NCI-H128 (cell line): ENCODE results near the gene MPST.
"Not testable (repeated sequence)": the region's sequence is repeated elsewhere in the genome, so short reads cannot be mapped to it uniquely, and the experiment has no call there.

Experiments used
- DNase-seq: peaks from one replicate; lab custom pipeline; 2025; ENCODE audit not compliant: unreplicated experiment; lab: John Stamatoyannopoulos, UW

MPST gene

DNA sequence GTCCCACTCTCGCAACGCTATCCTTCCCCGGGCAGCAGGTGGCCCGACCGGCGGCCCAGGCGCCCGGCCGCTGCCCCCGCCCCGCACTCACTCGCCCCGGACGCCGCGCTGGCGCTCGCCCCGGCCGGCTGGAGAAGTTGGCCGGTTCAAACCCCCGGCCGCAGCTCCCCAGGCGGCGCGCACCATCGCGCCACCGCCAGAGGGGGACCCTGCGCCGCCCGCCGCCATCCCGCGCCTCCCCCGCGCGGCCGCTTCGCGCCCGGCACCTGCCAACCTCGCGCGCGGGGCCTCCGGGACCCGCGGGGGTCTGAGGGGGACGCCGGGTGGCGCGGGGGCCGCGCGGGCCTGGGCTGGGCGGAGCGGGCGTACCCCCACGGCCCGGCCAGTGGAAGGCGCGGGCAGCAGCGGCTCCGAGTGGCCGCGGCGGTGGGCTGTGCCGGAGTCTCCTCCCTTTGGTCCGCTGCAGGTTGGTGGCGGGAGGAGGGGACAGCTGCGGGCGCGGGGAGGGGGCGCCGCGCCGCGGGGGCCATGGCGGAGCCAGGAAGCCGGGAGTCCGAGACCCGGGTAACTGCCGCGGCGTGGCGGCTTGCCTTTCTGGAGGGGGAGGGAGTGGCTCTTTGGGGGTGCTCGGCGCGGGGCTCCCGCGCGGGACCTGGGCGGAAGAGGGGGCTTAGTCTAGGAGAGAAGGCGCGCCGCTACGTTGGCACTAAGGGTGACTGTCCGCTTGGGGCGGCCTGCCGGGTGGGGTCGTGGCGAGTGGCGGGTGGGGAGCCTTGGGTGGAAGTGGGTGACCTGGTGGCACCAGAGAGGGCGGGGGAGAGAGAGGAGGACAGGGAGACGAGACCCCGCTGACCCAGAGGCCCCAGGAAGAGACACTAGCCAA, at the start of gene MPST, which contains the start of gene TST:
Gene MPST (plus strand): TSS at position 434 of the 883 bp plus-strand sequence. CDS start 95 bp downstream, at position 529.
Gene TST (minus strand): TSS at position 139 of the 883 bp plus-strand sequence. CDS start 715 bp downstream, outside the sequence.
- DNase-seq, result no peak

GRCh38 chr22:36971341-36972125, 48.0 kb upstream of the MPST start:
- no peak for DNase-seq

GRCh38 chr22:36976606-36977005, 42.9 kb upstream of the MPST start:
- DNase-seq, result no peak

- no peak for DNase-seq
Measured at GRCh38 chr22:36977401-36977861, 42.1 kb upstream of the MPST start.

GRCh38 chr22:36977947-36978660, 41.4 kb upstream of the MPST start:
- DNase-seq, result peak; percentile 73

DNA sequence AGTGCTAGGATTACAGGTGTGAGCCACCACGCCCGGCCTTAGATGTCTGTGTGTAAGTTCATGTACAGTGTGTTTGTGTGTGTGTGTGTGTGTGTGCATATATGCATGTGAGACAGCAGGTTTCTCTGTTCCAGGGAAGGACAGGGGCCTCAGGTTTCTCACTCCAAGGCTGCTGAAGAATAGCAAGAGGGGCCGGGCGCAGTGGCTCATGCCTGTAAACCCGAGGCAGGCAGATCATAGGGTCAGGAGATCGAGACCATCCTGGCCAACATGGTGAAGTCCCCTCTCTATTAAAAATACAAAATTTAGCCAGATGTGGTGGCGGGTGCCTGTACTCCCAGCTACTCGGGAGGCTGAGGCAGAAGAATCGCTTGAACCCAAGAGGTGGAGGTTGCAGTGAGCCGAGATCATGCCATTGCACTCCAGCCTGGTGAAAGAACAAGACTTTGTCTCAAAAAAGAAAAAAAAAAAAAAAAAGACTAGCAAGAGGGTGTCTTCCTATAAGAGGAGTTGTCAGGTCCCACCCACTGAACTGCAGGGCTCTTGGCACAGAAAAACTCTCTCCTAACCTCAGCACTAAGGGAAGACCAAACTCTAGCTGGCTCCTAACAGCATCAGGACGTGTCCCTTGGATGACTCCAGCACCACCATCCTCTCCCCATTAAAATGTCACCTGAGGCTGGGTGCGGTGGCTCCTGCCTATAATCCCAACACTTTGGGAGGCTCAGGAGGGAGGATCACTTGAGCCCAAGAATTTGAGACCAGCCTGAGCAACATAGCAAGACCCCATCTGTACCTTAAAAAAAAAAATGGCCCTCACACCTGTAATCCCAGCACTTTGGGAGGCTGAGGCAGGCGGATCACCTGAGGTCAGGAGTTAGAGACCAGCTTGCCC, 40.3 kb upstream of the MPST start:
- DNase-seq, result no peak

- no peak for DNase-seq
Measured at GRCh38 chr22:36981247-36981775, 38.2 kb upstream of the MPST start.

DNA sequence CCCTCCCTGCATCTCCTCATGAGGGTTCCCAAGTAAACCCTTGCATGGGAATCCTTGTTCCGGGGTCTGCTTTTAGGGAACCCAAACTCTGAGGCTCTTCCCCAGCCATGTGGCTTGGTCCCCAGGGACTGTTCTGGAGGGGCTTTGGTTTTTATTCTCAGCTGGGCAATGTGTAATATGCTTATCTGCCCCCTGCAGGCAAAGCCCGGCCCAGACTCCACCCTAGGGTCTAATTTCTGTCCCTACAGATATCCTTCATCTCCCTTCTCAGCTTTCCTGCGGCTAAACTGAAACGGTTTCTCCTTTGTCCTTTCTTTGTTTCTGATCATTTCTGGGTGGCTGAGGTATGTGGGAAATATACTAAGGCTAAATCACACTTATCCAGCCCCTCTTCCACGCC, 37.4 kb upstream of the MPST start:
- no peak for DNase-seq

DNA sequence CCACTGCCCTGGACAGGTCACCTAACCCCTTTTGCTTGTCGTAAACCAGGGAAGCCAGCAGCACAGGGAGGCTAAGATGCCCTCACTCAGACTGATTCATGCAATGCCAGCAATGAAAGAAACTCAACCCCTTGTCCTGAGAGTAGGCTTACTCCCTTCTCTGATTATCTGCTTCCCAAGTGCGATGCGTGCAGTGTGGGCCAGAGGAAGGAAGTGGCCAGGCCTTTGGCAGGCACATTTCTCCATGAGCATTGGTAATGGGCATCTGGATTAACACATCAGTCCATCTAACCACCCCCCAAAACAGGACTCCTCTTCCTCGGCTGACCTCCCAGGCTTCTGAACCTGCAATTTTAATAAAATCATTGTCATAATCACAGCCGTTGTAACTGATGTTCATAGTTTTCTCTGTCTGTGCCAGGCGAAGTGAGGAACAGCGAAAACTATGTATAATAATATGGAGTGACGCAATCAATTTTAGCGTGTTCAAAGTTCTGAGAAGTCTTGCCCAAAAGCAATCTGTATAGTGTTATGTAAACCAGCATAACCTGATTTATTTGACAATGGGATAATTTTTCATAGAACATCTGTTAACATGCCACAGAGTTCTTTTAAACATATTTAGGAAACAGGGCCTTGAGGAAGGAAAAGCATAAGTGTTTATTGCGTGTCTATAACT, 34.2 kb upstream of the MPST start:
- no peak for DNase-seq

GRCh38 chr22:36986242-36986821, 33.2 kb upstream of the MPST start:
- DNase-seq, result no peak

GRCh38 chr22:36988075-36988832, 31.3 kb upstream of the MPST start:
- DNase-seq, result no peak

GRCh38 chr22:36989012-36989411, 30.5 kb upstream of the MPST start:
- DNase-seq, result not testable (repeated sequence)

GRCh38 chr22:36990457-36990856, 29.1 kb upstream of the MPST start:
- DNase-seq, result no peak

DNA sequence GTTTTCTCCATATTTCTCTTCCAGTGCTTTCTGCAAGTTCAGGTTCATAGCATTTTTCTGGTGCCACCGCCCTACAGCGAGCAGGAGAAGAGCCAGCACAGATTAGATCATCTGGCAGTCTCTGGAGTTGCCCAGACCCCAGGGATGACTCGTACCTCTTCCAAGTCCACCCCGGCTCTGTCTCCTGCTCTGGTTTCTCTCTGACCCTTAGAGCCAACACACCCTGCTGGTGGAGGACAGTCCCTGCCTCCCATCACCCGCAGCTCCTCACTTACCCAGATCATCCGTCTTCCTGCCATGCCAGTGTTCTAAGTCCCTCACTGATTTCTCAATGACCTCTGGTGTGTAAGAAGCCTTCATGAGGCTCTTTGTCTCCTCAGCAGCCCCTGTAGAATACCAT, 28.3 kb upstream of the MPST start:
- no peak for DNase-seq

DNA sequence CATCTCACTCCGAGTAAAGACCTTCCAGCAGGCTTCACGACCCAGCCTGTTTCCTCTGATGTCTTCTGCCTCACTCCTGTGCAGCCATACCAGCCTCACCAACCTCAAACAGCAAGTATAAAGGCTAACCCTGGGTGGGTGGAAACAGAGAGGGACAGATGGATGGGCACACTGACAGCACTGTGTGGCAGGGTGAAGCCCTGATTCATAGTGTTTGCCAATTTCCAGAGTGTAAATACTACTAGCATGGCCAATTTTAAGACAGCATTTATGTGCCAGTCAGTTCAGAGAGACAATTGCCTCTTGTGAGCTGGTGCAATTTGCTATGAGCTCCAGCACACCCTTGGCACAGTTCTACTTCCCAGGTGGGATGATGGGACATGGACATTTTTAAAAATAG, 21.8 kb upstream of the MPST start:
- DNase-seq, result no peak

DNA sequence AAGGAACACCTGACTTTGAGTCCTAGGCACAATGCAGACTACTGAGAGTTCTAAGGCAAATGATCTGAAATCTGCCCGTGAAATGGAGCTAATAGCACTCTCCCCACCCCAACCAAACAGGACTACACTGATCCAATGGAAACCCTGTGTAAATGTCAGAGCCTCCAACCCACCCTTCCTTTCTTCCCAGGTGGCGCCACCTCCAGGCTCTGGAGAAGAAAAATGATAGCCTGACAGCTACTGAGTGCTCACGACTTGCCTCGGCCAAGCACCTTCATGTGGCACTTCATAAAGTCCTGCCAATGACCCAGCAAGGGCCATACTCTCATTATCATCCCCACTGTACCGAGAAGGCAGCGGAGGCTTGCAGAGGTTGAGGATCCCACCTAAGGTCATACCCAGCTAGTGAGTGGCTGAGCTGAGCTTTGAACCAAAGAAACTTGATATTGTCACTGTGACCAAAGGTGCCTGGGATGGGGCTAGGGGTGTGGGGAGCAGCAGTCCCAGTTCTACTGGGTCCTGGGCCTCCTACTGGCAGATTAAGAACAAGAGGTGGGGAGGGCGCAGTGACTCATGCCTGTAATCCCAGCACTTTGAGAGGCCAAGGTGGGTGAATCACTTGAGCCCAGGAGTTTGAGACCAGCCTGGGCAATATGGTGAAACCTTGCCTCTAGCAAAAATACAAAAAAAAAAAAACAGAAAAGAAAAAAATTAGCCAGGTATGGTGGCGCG, 20.8 kb upstream of the MPST start:
- DNase-seq, result no peak

GRCh38 chr22:36999463-36999862, 20.1 kb upstream of the MPST start:
- DNase-seq, result no peak
